ENCODE data around the gene MYO3B. TPM values are rescaled to one million over a fixed set of nuclear protein-coding genes. Genes with fewer than 3 reads are reported as not detected.

The MYO3B gene
- total RNA-seq, 1 experiment from 2014 or later = 0.63 TPM

DNA sequence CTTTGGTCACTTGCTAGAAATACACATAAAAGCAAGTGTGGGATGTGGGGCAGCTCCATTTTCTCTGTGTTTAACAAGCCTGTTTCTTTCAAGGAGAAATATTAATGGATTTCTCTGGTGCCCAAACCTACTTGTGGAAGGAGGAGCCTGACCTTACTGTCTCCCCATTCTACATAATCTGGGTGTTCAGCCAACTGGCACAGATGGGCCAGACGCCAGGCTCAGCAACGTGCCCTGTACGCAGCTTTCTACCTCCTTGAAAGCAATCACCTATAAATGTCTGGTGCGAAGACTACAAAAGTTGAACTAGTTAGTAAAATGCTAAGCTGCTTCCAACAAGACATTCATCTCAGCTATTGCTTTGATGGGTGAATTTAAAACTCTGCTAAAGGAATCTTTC lies 33.2 kb upstream of the MYO3B start:
- Histone ChIP-seq H2BK15ac (ENCODE audit: low read depth, low read length) (no peak overlapping the region), H2BK20ac (ENCODE audit: low read depth, low read length, poor library complexity, severe bottlenecking) (no peak overlapping the region), H3K79me1 (ENCODE audit: insufficient read depth, low read depth, low read length, poor library complexity, severe bottlenecking) (no peaks in the 10 kb centered on the region), H3K4me1 (ENCODE audit: insufficient read depth, low read length) (no peaks in the 10 kb centered on the region), H2BK12ac (ENCODE audit: insufficient read length, low read depth, low read length) (no peak overlapping the region), H3K4ac (ENCODE audit: low read depth, low read length) (no peak overlapping the region), H3T11ph (ENCODE audit: low read length) (no peak overlapping the region), H3K23me2 (ENCODE audit: insufficient read length, low read depth, low read length, poor library complexity, severe bottlenecking) (no peaks in the 10 kb centered on the region), H3K18ac (ENCODE audit: insufficient read length, low read depth, low read length) (no peak overlapping the region), H2AFZ (ENCODE audit: low read length) (no peak overlapping the region), H3K9ac (ENCODE audit: extremely low read depth, insufficient read length, low read length) (no peak overlapping the region), H3K27ac (ENCODE audit: insufficient read length, low read depth, low read length) (no peak overlapping the region), H3K23ac (ENCODE audit: insufficient read length, low read depth, low read length) (no peak overlapping the region), H3K79me2 (ENCODE audit: insufficient read depth, low read length) (no peaks in the 10 kb centered on the region), H2AK5ac (ENCODE audit: insufficient read length, low read length) (no peak overlapping the region), H3K9me3 (ENCODE audit: control insufficient read depth, low read depth, low read length) (no peaks in the 10 kb centered on the region), H2BK5ac (ENCODE audit: insufficient read length, low read length) (no peak overlapping the region), H4K91ac (ENCODE audit: insufficient read length, low read depth, low read length) (no peak overlapping the region), H4K8ac (replicated peaks; ENCODE audit: insufficient read length, low read depth, low read length) (no peak overlapping the region), H3K14ac (ENCODE audit: insufficient read depth, low read length) (no peak overlapping the region), H4K20me1 (ENCODE audit: control insufficient read depth, insufficient read depth, insufficient read length) (no peaks in the 10 kb centered on the region), H3K27me3 (ENCODE audit: insufficient read depth, low read length) (no peaks in the 10 kb centered on the region), H4K5ac (ENCODE audit: insufficient read length, low read depth, low read length) (no peak overlapping the region), H3K56ac (ENCODE audit: insufficient read length, low read depth, low read length) (no peak overlapping the region), H2BK120ac (ENCODE audit: low read depth, low read length, poor library complexity, severe bottlenecking) (no peak overlapping the region), H3K4me2 (ENCODE audit: insufficient read depth, insufficient read length, low read length) (no peak overlapping the region)
- Mint-ChIP-seq H3K4me3 (no peak overlapping the region), H3K4me1 (peaks cover 9 to 15% of the 10 kb centered on the region in 2 experiments), H3K27me3 (ENCODE audit: low read depth) (peaks cover 5% of the 10 kb centered on the region), H3K27ac (no peak overlapping the region; a peak in 1 of 7 replicates), H3K36me3 (ENCODE audit: insufficient read depth in 1 of 3, low read depth in 3 of 3) (peaks cover 5 to 12% (median 7%) of the 10 kb centered on the region in 3 experiments; a peak in 5 of 7 replicates), H3K9me3 (peaks cover 10 to 13% of the 10 kb centered on the region in 2 experiments)
- WGBS (ENCODE audit: extremely low coverage, insufficient read length, low lambda C conversion rate) = no CpG with 5 or more reads among the region's 4 CpGs
- no peak for DNase-seq
- no peak for TF ChIP-seq CTCF (conservative IDR thresholded peaks at IDR 0.05)

Data from H9 (cell line).